Neuronal stem cell (in vitro differentiated cells): ENCODE results near the gene ANP32B.

ENCODE experiments used
- DNase-seq: peaks from one replicate; pipeline ENCODE4 v3.0.0-alpha.2; 2013; ENCODE audit warnings: low spot score
- H2AFZ ChIP-seq: one replicate; pipeline ENCODE4 v1.6.1; 2013; ENCODE audit warnings: mild to moderate bottlenecking, low read length, inconsistent platforms
- H2AK5ac ChIP-seq: 2 replicates; pipeline ENCODE4 v1.6.1; 2013; ENCODE audit warnings: low read depth, mild to moderate bottlenecking, inconsistent platforms, low read length, moderate library complexity, mixed read lengths
- H2BK120ac ChIP-seq: 2 replicates; pipeline ENCODE4 v1.6.1; 2013; ENCODE audit warnings: low read depth, mild to moderate bottlenecking, inconsistent platforms, low read length, moderate library complexity, mixed read lengths
- H2BK12ac ChIP-seq: one replicate; pipeline ENCODE4 v1.6.1; 2013; ENCODE audit warnings: low read length, inconsistent platforms
- H2BK15ac ChIP-seq: 2 replicates; pipeline ENCODE4 v1.6.1; 2013; ENCODE audit warnings: mild to moderate bottlenecking, low read length, inconsistent platforms, mixed read lengths
- H2BK5ac ChIP-seq: one replicate; pipeline ENCODE4 v1.6.1; 2013; ENCODE audit warnings: inconsistent platforms, mild to moderate bottlenecking, low read length, moderate library complexity
- H3K14ac ChIP-seq: one replicate; pipeline ENCODE4 v1.6.1; 2013; ENCODE audit warnings: low read length, inconsistent platforms
- H3K18ac ChIP-seq: 2 replicates; pipeline ENCODE4 v1.6.1; 2013; ENCODE audit warnings: low read length, inconsistent platforms
- H3K23ac ChIP-seq: 2 replicates; pipeline ENCODE4 v1.6.1; 2013; ENCODE audit warnings: low read depth, mild to moderate bottlenecking, mixed read lengths, low read length, inconsistent platforms; ENCODE audit not compliant: poor library complexity
- H3K27ac ChIP-seq: replicated peaks from 3 replicates; pipeline ENCODE4 v1.5.1; 2013; ENCODE audit warnings: low read length, inconsistent platforms
- H3K27me3 ChIP-seq, 3 experiments: 2 replicates each; pipeline ENCODE4 v1.6.1; 2013; ENCODE audit warnings: low read length in 3 of 3, mild to moderate bottlenecking in 2 of 3, inconsistent platforms in 1 of 3, low read depth in 1 of 3, mixed read lengths in 1 of 3, moderate library complexity in 1 of 3; ENCODE audit not compliant: control insufficient read depth in 3 of 3, insufficient read depth in 3 of 3
- H3K36me3 ChIP-seq, 2 donors: replicated peaks in 1 of 2; 2 replicates each; pipeline ENCODE4 v1.6.1; 2013; ENCODE audit warnings: low read length in 2 of 2; ENCODE audit not compliant: control insufficient read depth in 2 of 2, insufficient read depth in 2 of 2
- H3K4ac ChIP-seq: 2 replicates; pipeline ENCODE4 v1.6.1; 2013; ENCODE audit warnings: inconsistent platforms, mild to moderate bottlenecking, low read length, moderate library complexity
- H3K4me1 ChIP-seq, 2 donors: 1 replicate in 1 of 2; 2 replicates in 1 of 2; pipeline ENCODE4 v1.6.1; 2013; ENCODE audit warnings: low read length in 2 of 2, low read depth in 1 of 2; ENCODE audit not compliant: control insufficient read depth in 2 of 2, insufficient read depth in 1 of 2
- H3K4me2 ChIP-seq: one replicate; pipeline ENCODE4 v1.6.1; 2013; ENCODE audit warnings: mild to moderate bottlenecking, low read length, inconsistent platforms; ENCODE audit not compliant: insufficient read depth, poor library complexity, severe bottlenecking
- H3K4me3 ChIP-seq, 2 donors: 2 replicates each; pipeline ENCODE4 v1.5.1; 2013; ENCODE audit warnings: low read length in 2 of 2, mild to moderate bottlenecking in 2 of 2, inconsistent platforms in 1 of 2, moderate library complexity in 1 of 2
- H3K79me1 ChIP-seq: one replicate; pipeline ENCODE4 v1.6.1; 2013; ENCODE audit warnings: low read depth, mild to moderate bottlenecking, inconsistent platforms, low read length, moderate library complexity
- H3K9ac ChIP-seq: one replicate; pipeline ENCODE4 v1.6.1; 2013; ENCODE audit warnings: mild to moderate bottlenecking, low read depth, low read length, inconsistent platforms; ENCODE audit not compliant: poor library complexity
- H3K9me3 ChIP-seq, 2 donors: replicated peaks in 1 of 2; 2 replicates each; pipeline versions ENCODE3 to v1.6.1; 2013; ENCODE audit warnings: low read length in 2 of 2, mild to moderate bottlenecking in 2 of 2, inconsistent platforms in 1 of 2, low read depth in 1 of 2, mixed read lengths in 1 of 2, moderate library complexity in 1 of 2; ENCODE audit not compliant: control insufficient read depth in 2 of 2, insufficient read depth in 1 of 2
- H4K8ac ChIP-seq: one replicate; pipeline ENCODE4 v1.6.1; 2013; ENCODE audit warnings: low read depth, mild to moderate bottlenecking, inconsistent platforms, low read length, moderate library complexity
- H4K91ac ChIP-seq: one replicate; pipeline ENCODE4 v1.6.1; 2013; ENCODE audit warnings: low read length, low read depth, mild to moderate bottlenecking, inconsistent platforms; ENCODE audit not compliant: poor library complexity
- WGBS, 2 donors: extraction: QIAGEN DNeasy Blood & Tissue Kit; methylation state at CpG; one replicate each; pipeline ENCODE4 v1.1.7; 2013; ENCODE audit warnings: missing lambda C conversion rate in 2 of 2, mixed read lengths in 1 of 2; ENCODE audit not compliant: insufficient read length in 2 of 2, insufficient replicate concordance in 1 of 2; ENCODE audit errors: extremely low coverage in 2 of 2; 5-methylcytosine and 5-hydroxymethylcytosine counted together

The ANP32B gene

DNA sequence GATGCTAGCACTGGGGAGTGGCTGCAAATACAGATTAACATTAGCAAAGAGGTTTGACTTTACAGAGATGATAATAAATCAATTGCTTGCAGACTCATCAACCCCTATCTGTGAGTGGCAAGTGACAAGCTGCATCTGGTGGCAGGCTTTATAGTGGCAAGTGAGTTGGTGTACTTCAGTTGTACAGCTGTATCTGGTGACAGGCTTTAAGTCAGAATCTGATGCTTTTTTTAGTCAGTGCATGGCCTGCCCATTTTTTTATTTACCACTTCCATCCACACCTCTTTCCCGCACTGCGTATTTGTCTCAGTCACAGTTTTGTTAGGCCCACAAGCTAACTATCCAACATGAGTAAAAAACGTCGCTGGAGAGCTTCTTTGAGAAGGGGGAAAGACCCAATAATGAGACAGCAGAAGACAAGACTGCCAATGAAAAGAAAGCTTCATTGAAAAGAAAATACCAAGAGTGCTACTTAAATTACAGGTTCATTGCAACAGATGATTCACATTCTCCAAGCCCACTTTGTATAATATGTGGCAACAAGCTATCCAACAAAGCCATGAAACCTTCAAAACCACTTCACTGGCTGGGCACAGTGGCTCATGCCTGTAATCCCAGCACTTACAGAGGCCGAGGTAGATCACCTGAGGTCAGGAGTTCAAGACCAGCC, 23.1 kb downstream of the ANP32B start:
- H4K8ac ChIP-seq = no peak overlapping the region
- H2BK12ac ChIP-seq = no peak overlapping the region
- H3K14ac ChIP-seq = no peak overlapping the region
- H3K4me1 ChIP-seq = no peaks in the 10 kb centered on the region
- no peak overlapping the region for H3K23ac ChIP-seq
- no CpG with 5 or more reads among the region's 5 CpGs for WGBS, 2 donors
- no peak overlapping the region for H2BK5ac ChIP-seq
- no peak overlapping the region for H3K4ac ChIP-seq
- no peak for DNase-seq
- H3K4me3 ChIP-seq = no peak overlapping the region
- peaks cover 35 to 100% of the 10 kb centered on the region in 2 donors for H3K36me3 ChIP-seq
- H2BK120ac ChIP-seq = no peak overlapping the region
- H2AFZ ChIP-seq = no peak overlapping the region
- no peak overlapping the region for H2AK5ac ChIP-seq
- H2BK15ac ChIP-seq = no peak overlapping the region
- H3K27ac ChIP-seq = no peak overlapping the region
- no peaks in the 10 kb centered on the region for H3K9me3 ChIP-seq
- H3K18ac ChIP-seq = no peak overlapping the region
- no peaks in the 10 kb centered on the region for H3K27me3 ChIP-seq
- H3K4me2 ChIP-seq = no peak overlapping the region
- H3K79me1 ChIP-seq = no peaks in the 10 kb centered on the region
- no peak overlapping the region for H3K9ac ChIP-seq
- H4K91ac ChIP-seq = no peak overlapping the region

DNA sequence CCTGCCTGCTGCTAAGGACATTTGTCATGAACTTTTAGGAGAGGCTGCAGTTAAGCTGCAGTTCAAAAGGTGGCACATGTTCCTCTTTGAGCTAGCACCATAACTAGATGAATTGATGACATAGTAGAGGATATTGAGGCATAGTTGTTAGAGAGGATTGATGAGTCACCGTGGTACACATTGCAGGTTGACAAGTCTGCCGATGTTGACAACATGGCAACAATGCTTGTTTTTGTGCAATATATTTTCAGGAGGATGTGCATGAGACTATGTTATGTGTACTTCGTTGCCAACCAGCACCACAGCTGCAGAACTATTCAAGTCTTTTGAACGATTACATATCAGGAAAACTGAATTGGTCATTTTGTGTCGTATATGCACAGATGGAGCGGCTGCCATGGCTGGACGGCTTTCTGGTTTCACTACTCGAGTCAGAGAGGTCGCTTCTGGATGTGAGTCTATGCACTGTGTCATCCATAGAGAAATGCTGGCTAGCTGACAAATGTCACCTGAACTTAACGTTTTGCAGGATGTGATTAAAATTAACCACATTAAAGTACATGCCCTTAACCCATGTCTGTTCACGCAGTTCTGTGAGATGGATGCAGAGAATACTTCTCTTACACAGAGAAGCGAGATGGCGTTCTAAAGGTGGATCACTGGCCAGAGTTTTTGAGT, 24.2 kb downstream of the ANP32B start:
- Histone ChIP-seq H3K14ac (no peak overlapping the region), H3K9me3 (no peaks in the 10 kb centered on the region), H3K23ac (no peak overlapping the region), H2BK5ac (no peak overlapping the region), H3K4me1 (no peaks in the 10 kb centered on the region), H3K27me3 (no peaks in the 10 kb centered on the region), H3K79me1 (no peaks in the 10 kb centered on the region), H2AK5ac (no peak overlapping the region), H4K8ac (no peak overlapping the region), H3K27ac (no peak overlapping the region), H2BK15ac (no peak overlapping the region), H3K9ac (no peak overlapping the region), H3K18ac (no peak overlapping the region), H3K4me2 (no peak overlapping the region), H3K36me3 (peaks cover 36 to 100% of the 10 kb centered on the region in 2 donors), H2BK12ac (no peak overlapping the region), H2BK120ac (no peak overlapping the region), H3K4ac (no peak overlapping the region), H2AFZ (no peak overlapping the region), H4K91ac (no peak overlapping the region), H3K4me3 (no peak overlapping the region)
- no peak for DNase-seq
- no CpG with 5 or more reads among the region's 13 CpGs for WGBS, 2 donors

DNA sequence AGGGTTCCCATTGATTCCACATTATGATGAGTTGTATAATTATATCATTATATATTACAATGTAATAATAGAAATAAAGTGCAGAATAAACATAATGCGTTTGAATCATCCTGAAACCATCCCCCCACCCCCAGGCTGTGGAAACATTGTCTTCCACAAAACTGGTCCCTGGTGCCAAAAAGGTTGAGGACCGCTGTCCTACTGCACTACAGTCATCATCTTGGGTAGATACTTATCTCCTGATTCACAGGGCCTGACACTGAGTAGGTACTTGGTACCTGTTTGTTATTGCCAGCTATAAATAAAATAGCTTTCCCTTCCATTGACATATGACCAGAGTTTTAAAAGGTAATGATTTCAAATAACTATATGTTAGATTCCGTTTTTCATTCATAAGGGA, 25.6 kb downstream of the ANP32B start:
- Histone ChIP-seq H2AK5ac (no peak overlapping the region), H3K4me1 (no peaks in the 10 kb centered on the region), H3K27ac (no peak overlapping the region), H2BK120ac (no peak overlapping the region), H2BK15ac (no peak overlapping the region), H3K36me3 (peaks cover 40 to 100% of the 10 kb centered on the region in 2 donors), H3K4ac (no peak overlapping the region), H4K8ac (no peak overlapping the region), H3K9ac (no peak overlapping the region), H2BK12ac (no peak overlapping the region), H3K4me3 (no peak overlapping the region), H2AFZ (no peak overlapping the region), H3K23ac (no peak overlapping the region), H3K27me3 (no peaks in the 10 kb centered on the region), H3K4me2 (no peak overlapping the region), H3K18ac (no peak overlapping the region), H2BK5ac (no peak overlapping the region), H3K14ac (no peak overlapping the region), H3K9me3 (no peaks in the 10 kb centered on the region), H4K91ac (no peak overlapping the region), H3K79me1 (no peaks in the 10 kb centered on the region)
- DNase-seq = no peak
- no CpG with 5 or more reads among the region's 3 CpGs for WGBS, 2 donors

DNA sequence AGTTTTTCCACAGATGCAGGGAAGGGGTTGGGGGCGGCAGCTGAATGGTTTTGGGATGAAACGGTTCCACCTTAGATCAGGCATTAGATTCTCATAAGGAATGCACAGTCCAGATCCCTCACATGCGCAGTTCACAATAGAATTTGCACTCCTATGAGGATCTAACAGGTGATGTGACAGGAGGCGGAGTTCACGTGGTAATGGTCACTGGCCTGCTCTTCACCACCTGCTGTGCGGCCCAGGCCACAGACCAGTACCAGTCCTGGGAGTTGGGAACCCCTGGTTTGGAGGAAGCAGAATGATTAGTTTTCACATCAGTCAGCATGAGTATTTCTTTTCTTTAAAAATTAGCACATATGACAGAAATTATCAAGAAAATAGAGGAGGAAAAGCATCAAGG, 26.3 kb downstream of the ANP32B start:
- no peaks in the 10 kb centered on the region for H3K4me1 ChIP-seq
- no peak overlapping the region for H3K18ac ChIP-seq
- no peak overlapping the region for H3K27ac ChIP-seq
- H2BK12ac ChIP-seq = no peak overlapping the region
- H3K4ac ChIP-seq = no peak overlapping the region
- H4K8ac ChIP-seq = no peak overlapping the region
- WGBS, 2 donors = no CpG with 5 or more reads among the region's 6 CpGs
- no peak overlapping the region for H2BK5ac ChIP-seq
- H2BK120ac ChIP-seq = no peak overlapping the region
- no peaks in the 10 kb centered on the region for H3K79me1 ChIP-seq
- H3K4me3 ChIP-seq = no peak overlapping the region
- no peaks in the 10 kb centered on the region for H3K9me3 ChIP-seq
- peaks cover 42 to 100% of the 10 kb centered on the region in 2 donors for H3K36me3 ChIP-seq
- no peak overlapping the region for H3K14ac ChIP-seq
- H3K27me3 ChIP-seq = no peaks in the 10 kb centered on the region
- no peak overlapping the region for H4K91ac ChIP-seq
- H2BK15ac ChIP-seq = no peak overlapping the region
- no peak overlapping the region for H3K9ac ChIP-seq
- no peak overlapping the region for H2AK5ac ChIP-seq
- H3K4me2 ChIP-seq = no peak overlapping the region
- DNase-seq = no peak
- H3K23ac ChIP-seq = no peak overlapping the region
- H2AFZ ChIP-seq = no peak overlapping the region
